Prostate gland (tissue), 2 donors: ENCODE measurements around the gene SEL1L3.

Source experiments
- POLR2AphosphoS5 ChIP-seq: sonication (generic); formaldehyde crosslinking; IDR thresholded peaks from one replicate; pipeline ENCODE4 v1.6.1; 2017; ENCODE audit warnings: antibody characterized with exemption
- TF ChIP-seq, protein P1 (sequence below), 4 experiments: fragments of 200-600 bp in 2 of 4; fragments of 450-650 bp in 2 of 4; sonication (generic) in 2 of 4; IDR thresholded peaks; 1 replicate in 3 of 4; 2 replicates in 1 of 4; pipeline ENCODE4 v1.5.1; 2016 to 2019; ENCODE audit warnings: antibody characterized with exemption in 4 of 4, mild to moderate bottlenecking in 2 of 4, moderate library complexity in 2 of 4

DNA sequence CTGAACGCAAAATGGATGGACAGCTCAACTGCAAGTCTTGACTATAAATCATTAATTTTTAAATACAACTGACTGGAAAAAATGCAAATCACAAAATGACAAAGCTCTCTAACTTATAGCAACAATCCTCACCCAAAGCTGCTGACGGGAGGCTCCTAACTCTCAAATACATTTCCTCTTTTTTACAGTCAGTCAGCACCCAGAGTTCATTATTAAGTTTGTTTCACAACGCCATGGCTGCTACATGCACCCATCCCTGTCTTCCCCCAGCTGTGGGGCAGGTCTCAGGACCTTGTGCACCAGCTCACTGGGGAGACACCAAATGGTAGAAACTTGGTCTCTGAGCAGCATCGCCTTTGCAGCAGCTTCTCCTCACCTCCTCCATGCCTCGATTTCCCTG is 109.5 kb downstream of the SEL1L3 start:
- TF ChIP-seq, protein P1, sequence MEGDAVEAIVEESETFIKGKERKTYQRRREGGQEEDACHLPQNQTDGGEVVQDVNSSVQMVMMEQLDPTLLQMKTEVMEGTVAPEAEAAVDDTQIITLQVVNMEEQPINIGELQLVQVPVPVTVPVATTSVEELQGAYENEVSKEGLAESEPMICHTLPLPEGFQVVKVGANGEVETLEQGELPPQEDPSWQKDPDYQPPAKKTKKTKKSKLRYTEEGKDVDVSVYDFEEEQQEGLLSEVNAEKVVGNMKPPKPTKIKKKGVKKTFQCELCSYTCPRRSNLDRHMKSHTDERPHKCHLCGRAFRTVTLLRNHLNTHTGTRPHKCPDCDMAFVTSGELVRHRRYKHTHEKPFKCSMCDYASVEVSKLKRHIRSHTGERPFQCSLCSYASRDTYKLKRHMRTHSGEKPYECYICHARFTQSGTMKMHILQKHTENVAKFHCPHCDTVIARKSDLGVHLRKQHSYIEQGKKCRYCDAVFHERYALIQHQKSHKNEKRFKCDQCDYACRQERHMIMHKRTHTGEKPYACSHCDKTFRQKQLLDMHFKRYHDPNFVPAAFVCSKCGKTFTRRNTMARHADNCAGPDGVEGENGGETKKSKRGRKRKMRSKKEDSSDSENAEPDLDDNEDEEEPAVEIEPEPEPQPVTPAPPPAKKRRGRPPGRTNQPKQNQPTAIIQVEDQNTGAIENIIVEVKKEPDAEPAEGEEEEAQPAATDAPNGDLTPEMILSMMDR (IDR thresholded peaks at IDR 0.05), result no peak
- TF ChIP-seq POLR2AphosphoS5, result no peak
